K562 (cell line): ENCODE results near the gene MCAT. TPM values are rescaled to one million over a fixed set of nuclear protein-coding genes. Genes with fewer than 3 reads are reported as not detected.

Source experiments
- ATAC-seq: fragments of 200-7000 bp; cut with Tn5 transposase; 3 replicates; pipeline ENCODE4 v1.9.1; 2020; ENCODE audit warnings: moderate library complexity
- BruUV-seq: library from RNA; stranded (reverse); fragments of 400-500 nt; replicated peaks from 2 replicates; lab custom pipeline; 2021; lab: Mats Ljungman, UMichigan
- CTCF ChIA-PET: fragments of 300-600 bp; formaldehyde crosslinking; extraction: SDS; loops from one replicate; lab custom pipeline; 2021; ENCODE audit warnings: low intra/inter-chr PET ratio; lab: Yijun Ruan, JAX
- POLR2A ChIA-PET: fragments of 300-600, 350-650 bp; sonication (Branson Sonifier 250); formaldehyde crosslinking; extraction: SDS; loops from one replicate; lab custom pipeline; 2021; ENCODE audit warnings: antibody characterized with exemption, inconsistent platforms; lab: Yijun Ruan, JAX
- DNase-seq, 4 experiments: peaks; one replicate each; pipeline versions ENCODE4 v3.0.0 to v3.0.0-alpha.2; 2011 to 2018; ENCODE audit warnings: low spot score in 3 of 4, mixed read lengths in 3 of 4; ENCODE audit errors: extremely low read depth in 1 of 4
- FAIRE-seq: peaks from 2 replicates; lab custom pipeline; 2011; peaks lifted over from hg19 to GRCh38; lab: Jason Lieb, UNC
- H2AFZ ChIP-seq: 2 replicates; pipeline ENCODE4 v1.6.0; 2011; ENCODE audit warnings: low read depth, low read length, control low read depth, inconsistent platforms
- H3K27ac ChIP-seq: fragments of 200-600 bp; 3 replicates; pipeline ENCODE4 v1.8.0; 2011; ENCODE audit warnings: low read depth, mild to moderate bottlenecking, control low read depth, inconsistent platforms, low read length, moderate library complexity, mixed read lengths; ENCODE audit errors: extremely low read depth
- H3K27me3 ChIP-seq, 2 experiments: fragments of 300-600 bp in 1 of 2; 2 replicates in 1 of 2; 3 replicates in 1 of 2; pipeline versions ENCODE4 v1.6.0 to v1.8.0; 2011; ENCODE audit warnings: inconsistent platforms in 2 of 2, low read length in 2 of 2, mild to moderate bottlenecking in 1 of 2, mixed read lengths in 1 of 2, moderate library complexity in 1 of 2; ENCODE audit not compliant: control insufficient read depth in 2 of 2, insufficient read depth in 2 of 2
- H3K36me3 ChIP-seq: fragments of 300-600 bp; 3 replicates; pipeline ENCODE4 v1.8.0; 2011; ENCODE audit warnings: mild to moderate bottlenecking, low read length, inconsistent platforms; ENCODE audit not compliant: control insufficient read depth, insufficient read depth
- H3K4me1 ChIP-seq, 2 experiments: fragments of 200-600 bp in 1 of 2; replicated peaks in 1 of 2; 2 replicates in 1 of 2; 3 replicates in 1 of 2; pipeline versions ENCODE4 v1.5.1 to v1.8.0; 2011; ENCODE audit warnings: inconsistent platforms in 2 of 2, low read length in 2 of 2, mild to moderate bottlenecking in 1 of 2, mixed read lengths in 1 of 2, moderate library complexity in 1 of 2; ENCODE audit not compliant: control insufficient read depth in 2 of 2, insufficient read depth in 2 of 2
- H3K4me2 ChIP-seq: 2 replicates; pipeline ENCODE4 v1.6.1; 2011; ENCODE audit warnings: low read length, control low read depth, inconsistent platforms, mixed read lengths; ENCODE audit not compliant: insufficient read depth
- H3K4me3 ChIP-seq: fragments of 200-600 bp; sonication (generic), shearing (Covaris generic); 2 replicates; pipeline ENCODE4 v1.5.1; 2016; ENCODE audit warnings: control low read depth, inconsistent platforms
- H3K79me2 ChIP-seq: fragments of 200-600 bp; 3 replicates; pipeline ENCODE4 v1.8.0; 2011; ENCODE audit warnings: low read length, inconsistent platforms; ENCODE audit not compliant: control insufficient read depth, insufficient read depth
- H3K9ac ChIP-seq, 2 experiments: 2 replicates each; pipeline versions ENCODE4 v1.6.0 to v1.6.1; 2011; ENCODE audit warnings: low read depth in 2 of 2, low read length in 2 of 2, control low read depth in 1 of 2, inconsistent platforms in 1 of 2, mild to moderate bottlenecking in 1 of 2, mixed read lengths in 1 of 2; ENCODE audit not compliant: insufficient read depth in 1 of 2
- H3K9me1 ChIP-seq: one replicate; pipeline ENCODE4 v1.6.0; 2011; ENCODE audit warnings: inconsistent platforms, mild to moderate bottlenecking, low read length, moderate library complexity; ENCODE audit not compliant: control insufficient read depth, insufficient read depth
- H3K9me3 ChIP-seq: replicated peaks from 2 replicates; pipeline ENCODE4 v1.5.1; 2011; ENCODE audit warnings: low read depth, low read length, inconsistent platforms; ENCODE audit not compliant: control insufficient read depth, insufficient read depth
- H4K20me1 ChIP-seq: replicated peaks from 2 replicates; pipeline ENCODE4 v1.6.1; 2011; ENCODE audit warnings: low read length, inconsistent platforms, mixed read lengths; ENCODE audit not compliant: control insufficient read depth, insufficient read depth
- ARID1B ChIP-seq: fragments of 450-650 bp; IDR thresholded peaks from 2 replicates; pipeline ENCODE4 v1.6.1; 2016; ENCODE audit warnings: antibody characterized with exemption, mild to moderate bottlenecking, inconsistent platforms
- BACH1 ChIP-seq: fragments of 200-800 bp; sonication (Bioruptor generic); IDR thresholded peaks from 2 replicates; pipeline ENCODE4 v1.6.1; 2016; ENCODE audit warnings: missing genetic modification characterization, missing compliant biosample characterization
- GTF2F1 ChIP-seq: IDR thresholded peaks from 2 replicates; pipeline ENCODE4 v1.6.1; 2011; ENCODE audit warnings: low read depth, low read length, improper control_type of control experiment
- KDM1A ChIP-seq, 2 experiments: fragments of 450-650 bp; IDR thresholded peaks; 2 replicates each; pipeline ENCODE4 v1.6.1; 2016; ENCODE audit warnings: mild to moderate bottlenecking in 2 of 2
- RBM17 ChIP-seq: fragments of 200-400 bp; formaldehyde crosslinking; IDR thresholded peaks from 2 replicates; pipeline ENCODE4 v1.6.1; 2017; ENCODE audit warnings: low read depth, mild to moderate bottlenecking, low read length, borderline replicate concordance
- SLC30A9 ChIP-seq: fragments of 250-450 bp; sonication (Bioruptor Pico); IDR thresholded peaks from 2 replicates; pipeline ENCODE4 v1.8.0; 2022; ENCODE audit warnings: mild to moderate bottlenecking, moderate library complexity
- ZNF143 ChIP-seq: sonication (generic); formaldehyde crosslinking; IDR thresholded peaks from 2 replicates; pipeline ENCODE4 v1.9.0; 2022; ENCODE audit warnings: mild to moderate bottlenecking, missing genetic modification reagents
- ZNF589 ChIP-seq: fragments of 200-800 bp; sonication (Bioruptor generic); IDR thresholded peaks from 2 replicates; pipeline ENCODE4 v1.6.1; 2016; ENCODE audit warnings: low read depth, missing genetic modification characterization, missing compliant biosample characterization
- ZNF830 ChIP-seq: fragments of 250-450 bp; sonication (Bioruptor Pico); IDR thresholded peaks from 2 replicates; pipeline ENCODE4 v1.5.0; 2021; ENCODE audit warnings: mild to moderate bottlenecking
- WGBS: fragments of 100-300 bp; shearing (Covaris generic); methylation state at CpG from one replicate; pipeline ENCODE4 v1.1.6; 2016; ENCODE audit warnings: low coverage, mixed read lengths; ENCODE audit not compliant: insufficient coverage; ENCODE audit errors: missing lambda C conversion rate; 5-methylcytosine and 5-hydroxymethylcytosine counted together
- in situ Hi-C: fragments of 300-500 bp; cut with MboI; formaldehyde crosslinking; loops from 4 replicates; pipeline ENCODE4 v1.15.0; 2018; ENCODE audit warnings: inconsistent platforms, mixed read lengths
- intact Hi-C: fragments of 100-400 bp; cut with micrococcal nuclease; formaldehyde crosslinking; loops from 2 replicates; pipeline ENCODE4 v1.14.2; 2022
- polyA plus RNA-seq, 8 experiments: library from polyadenylated mRNA; depleted of rRNA in 4 of 8; stranded (reverse) in 5 of 8; unstranded in 3 of 8; fragments of >200 nt; fragmentation: Nextera tagmentation in 2 of 8; fragmentation: Illumina TruSeq in 1 of 8; extraction: Ambion mirVana in 2 of 8; extraction: Trizol in 1 of 8; gene quantifications; 2 replicates each; pipeline versions ENCODE4 v1.2.1 to v1.2.3, GENCODE V29; 2011 to 2014; ENCODE audit warnings: inconsistent platforms in 1 of 8, missing spikeins in 1 of 8
- total RNA-seq, 7 experiments: library from RNA; depleted of rRNA in 6 of 7; stranded (reverse); fragments of >200 nt in 6 of 7; fragmentation: Illumina TruSeq in 2 of 7; extraction: Trizol in 2 of 7; gene quantifications; 2 replicates each; pipeline versions ENCODE4 v1.2.1 to v1.2.3, GENCODE V29; 2011 to 2021; ENCODE audit warnings: low replicate concordance in 1 of 7
- TF ChIP-seq, protein P1 (sequence below): fragments of 450-650 bp; conservative IDR thresholded peaks from 2 replicates; pipeline ENCODE4 v1.6.1; 2016; ENCODE audit warnings: missing genetic modification characterization, low read depth, mild to moderate bottlenecking, missing compliant biosample characterization, moderate library complexity
- TF ChIP-seq, protein P2 (sequence below): sonication (generic); formaldehyde crosslinking; IDR thresholded peaks from 2 replicates; pipeline ENCODE4 v1.8.0; 2022; ENCODE audit warnings: mild to moderate bottlenecking, missing genetic modification reagents

The MCAT gene
- total and polyA plus RNA-seq, 9 of the 15 experiments (the other 6 are each of a cell fraction or from before 2014, with no cell fraction given) = 3.3 to 27.8 (median 13.9) TPM

DNA sequence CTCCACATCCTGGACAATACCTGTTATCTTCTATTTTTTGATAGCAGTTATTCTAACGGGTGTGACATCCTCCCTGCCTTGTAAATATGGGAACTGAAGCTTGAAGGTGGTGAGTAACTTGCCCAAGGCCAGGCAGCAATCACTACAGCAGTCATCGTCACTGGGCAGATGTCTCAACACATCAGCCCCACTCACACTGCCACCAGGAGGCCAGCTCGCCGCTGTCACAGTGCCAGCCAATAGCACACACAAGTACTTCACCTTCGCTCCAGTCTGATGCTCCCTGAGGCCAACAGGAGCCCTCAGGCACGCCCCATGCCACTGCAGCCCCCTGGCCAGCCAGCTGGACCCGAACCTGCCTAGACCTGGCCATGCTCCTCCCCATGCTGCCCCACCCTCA, 49.1 kb downstream of the MCAT start:
- H3K79me2 ChIP-seq = no peaks in the 10 kb centered on the region
- no peak overlapping the region for H2AFZ ChIP-seq
- no peak overlapping the region for H3K27ac ChIP-seq
- H3K9me1 ChIP-seq = no peaks in the 10 kb centered on the region
- no peaks in the 10 kb centered on the region for H3K27me3 ChIP-seq
- DNase-seq (no peak), FAIRE-seq (no peak), ATAC-seq (no peak)
- in situ Hi-C loops = no loop called here
- ChIA-PET CTCF (no interaction called here), POLR2A (interaction anchor here (0.6 kb wide), 1 partner anchor 183 kb away, joined by 3 read pairs; no protein-coding TSS in a partner anchor)
- no peaks in the 10 kb centered on the region for H4K20me1 ChIP-seq
- no peak overlapping the region; a peak in 1 of 4 replicates for H3K9ac ChIP-seq
- no TSS peak for BruUV-seq
- no peaks in the 10 kb centered on the region for H3K36me3 ChIP-seq
- no peak overlapping the region for H3K4me2 ChIP-seq
- no peaks in the 10 kb centered on the region for H3K9me3 ChIP-seq
- intact Hi-C loops = no loop called here
- WGBS = 31% methylated on average over 4 of the region's 7 CpGs
- H3K4me1 ChIP-seq = peaks cover 0 to 9% of the 10 kb centered on the region in 2 experiments; a peak in 4 of 5 replicates
- TF ChIP-seq ZNF143 (CRISPR knock-in tag) (no peak), RBM17 (no peak), ZNF589 (CRISPR knock-in tag) (no peak)
- H3K4me3 ChIP-seq = no peak overlapping the region

DNA sequence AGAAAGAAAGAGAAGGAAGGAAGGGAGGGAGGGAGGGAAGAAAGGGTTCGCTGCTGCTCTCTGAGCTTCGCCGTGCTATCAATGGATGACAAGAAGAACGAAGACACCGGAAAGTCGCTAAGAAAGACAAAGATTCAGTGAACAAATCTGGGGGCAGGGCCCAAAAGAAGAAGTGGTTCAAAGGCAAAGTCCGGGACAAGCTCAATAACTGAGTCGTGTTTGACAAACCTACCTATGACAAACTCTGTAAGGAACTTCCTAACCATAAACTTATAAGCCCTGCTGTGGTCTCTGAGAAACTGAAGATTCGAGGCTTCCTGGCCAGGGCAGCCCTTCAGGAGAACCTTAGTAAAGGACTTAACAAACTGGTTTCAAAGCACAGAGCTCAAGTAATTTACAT, 51.1 kb downstream of the MCAT start:
- no peak overlapping the region for H2AFZ ChIP-seq
- H3K4me3 ChIP-seq = no peak overlapping the region
- no peak overlapping the region for H3K4me2 ChIP-seq
- in situ Hi-C loops (no loop called here), intact Hi-C loops (no loop called here)
- no peak overlapping the region for H3K27ac ChIP-seq
- POLR2A ChIA-PET = no interaction called here
- no peak for ATAC-seq
- no peaks in the 10 kb centered on the region for H4K20me1 ChIP-seq
- CTCF ChIA-PET = no interaction called here
- H3K9me3 ChIP-seq = no peaks in the 10 kb centered on the region
- FAIRE-seq = no peak
- BruUV-seq = no TSS peak
- no peaks in the 10 kb centered on the region for H3K27me3 ChIP-seq
- peaks cover 3 to 17% of the 10 kb centered on the region in 2 experiments; a peak in 4 of 5 replicates for H3K4me1 ChIP-seq
- no peaks in the 10 kb centered on the region for H3K79me2 ChIP-seq
- H3K36me3 ChIP-seq = no peaks in the 10 kb centered on the region
- no peak for DNase-seq
- 45% methylated on average over 3 of the region's 9 CpGs for WGBS
- H3K9ac ChIP-seq = no peak overlapping the region
- H3K9me1 ChIP-seq = no peaks in the 10 kb centered on the region
- TF ChIP-seq SLC30A9 (CRISPR knock-in tag) = no peak
- TF ChIP-seq, protein P1, sequence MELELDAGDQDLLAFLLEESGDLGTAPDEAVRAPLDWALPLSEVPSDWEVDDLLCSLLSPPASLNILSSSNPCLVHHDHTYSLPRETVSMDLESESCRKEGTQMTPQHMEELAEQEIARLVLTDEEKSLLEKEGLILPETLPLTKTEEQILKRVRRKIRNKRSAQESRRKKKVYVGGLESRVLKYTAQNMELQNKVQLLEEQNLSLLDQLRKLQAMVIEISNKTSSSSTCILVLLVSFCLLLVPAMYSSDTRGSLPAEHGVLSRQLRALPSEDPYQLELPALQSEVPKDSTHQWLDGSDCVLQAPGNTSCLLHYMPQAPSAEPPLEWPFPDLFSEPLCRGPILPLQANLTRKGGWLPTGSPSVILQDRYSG (tag) = no peak
- TF ChIP-seq KDM1A (IDR thresholded peaks at IDR 0.05) = no peak
- TF ChIP-seq GTF2F1 = no peak
- no peak for TF ChIP-seq BACH1 (tag)
- TF ChIP-seq ARID1B = no peak
- TF ChIP-seq, protein P2, sequence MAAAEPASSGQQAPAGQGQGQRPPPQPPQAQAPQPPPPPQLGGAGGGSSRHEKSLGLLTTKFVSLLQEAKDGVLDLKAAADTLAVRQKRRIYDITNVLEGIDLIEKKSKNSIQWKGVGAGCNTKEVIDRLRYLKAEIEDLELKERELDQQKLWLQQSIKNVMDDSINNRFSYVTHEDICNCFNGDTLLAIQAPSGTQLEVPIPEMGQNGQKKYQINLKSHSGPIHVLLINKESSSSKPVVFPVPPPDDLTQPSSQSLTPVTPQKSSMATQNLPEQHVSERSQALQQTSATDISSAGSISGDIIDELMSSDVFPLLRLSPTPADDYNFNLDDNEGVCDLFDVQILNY (CRISPR knock-in tag) = no peak
- TF ChIP-seq ZNF830 (CRISPR knock-in tag) = no peak
